ENCODE measurements around the gene PRG3. TPM values are rescaled to one million over a fixed set of nuclear protein-coding genes. Genes with fewer than 3 reads are reported as not detected.

The PRG3 gene
- total and polyA plus RNA-seq, 2 of the 4 experiments (the other 2 are of a cell fraction): not detected

DNA sequence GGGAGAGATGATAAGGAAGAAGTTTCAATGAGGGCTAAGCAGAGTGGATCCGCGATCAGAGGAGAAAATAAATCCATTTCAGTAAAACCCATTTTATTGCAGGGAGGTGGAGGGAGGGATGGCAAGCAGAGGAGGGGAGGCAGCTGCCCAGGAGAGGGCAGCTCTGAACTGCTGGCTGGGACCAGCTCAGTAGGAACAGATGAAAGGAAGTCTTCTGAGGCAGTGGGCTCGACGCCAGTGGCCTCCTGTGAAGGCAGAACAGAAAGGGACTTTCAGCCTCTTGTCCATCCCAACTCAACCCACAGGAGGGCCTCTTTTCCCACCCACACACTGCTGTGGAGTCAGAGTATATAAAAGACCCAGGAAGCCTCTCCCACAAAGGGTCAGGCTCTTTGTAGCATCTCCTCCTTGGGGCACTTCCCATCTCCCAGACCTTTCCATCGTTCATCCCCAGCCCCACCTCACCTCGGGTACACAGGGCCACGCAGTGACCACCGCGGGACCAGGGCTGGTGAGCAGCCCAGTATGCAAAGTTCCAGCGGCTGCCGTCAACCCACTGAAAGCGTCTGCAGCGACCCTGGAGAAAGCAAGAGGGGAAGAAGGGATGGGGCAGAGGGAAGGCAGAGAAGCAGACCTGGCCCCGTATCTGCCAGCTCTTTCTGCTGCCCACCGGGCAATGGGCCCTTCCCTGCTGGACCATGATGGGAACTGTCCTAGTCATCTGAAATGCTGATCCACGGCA lies 6.5 kb upstream of the PRG3 start:
- dilution Hi-C loops (cut with HindIII; ENCODE audit: low sequenced_read_pairs, unreplicated experiment) (no loop called here), intact Hi-C loops (cut with micrococcal nuclease) (no loop called here), in situ Hi-C loops (cut with MboI; ENCODE audit: low sequenced_read_pairs) (no loop called here)
- no peak overlapping the region for H2BK120ac ChIP-seq (ENCODE audit: low read depth, low read length)
- 47% methylated on average over 2 of the region's 16 CpGs; no CpG with 5 or more reads in 1 of the 2 experiments for WGBS, 2 experiments (ENCODE audit: extremely low coverage in 2 of 2, insufficient read length in 1 of 2)
- no peak overlapping the region for H3K4me3 ChIP-seq (ENCODE audit: insufficient read depth, low read depth, low read length)
- H3K56ac ChIP-seq (ENCODE audit: extremely low read depth, insufficient read depth, low read length): no peak overlapping the region
- no peak overlapping the region for H3K23ac ChIP-seq (ENCODE audit: low read depth, low read length)
- H2BK20ac ChIP-seq (ENCODE audit: low read depth, low read length): no peak overlapping the region
- H3K4me1 ChIP-seq (ENCODE audit: control insufficient read depth, insufficient read depth, low read length): no peaks in the 10 kb centered on the region
- no peak overlapping the region for H2BK5ac ChIP-seq (ENCODE audit: low read depth, low read length, poor library complexity, severe bottlenecking)
- H3K14ac ChIP-seq (replicated peaks; ENCODE audit: low read depth, low read length): no peak overlapping the region
- no peaks in the 10 kb centered on the region for H3K36me3 ChIP-seq (ENCODE audit: control insufficient read depth, insufficient read depth, low read length)
- H3K9me1 ChIP-seq (ENCODE audit: insufficient read depth, low read length): no peaks in the 10 kb centered on the region
- no peak overlapping the region for H4K91ac ChIP-seq (ENCODE audit: insufficient read depth, low read depth, low read length)
- no peak overlapping the region for H2AK5ac ChIP-seq (ENCODE audit: low read depth, low read length)
- no TSS peak for BruUV-seq (replicated peaks)
- no peak overlapping the region for H2AK9ac ChIP-seq (replicated peaks; ENCODE audit: low read depth, low read length, poor library complexity)
- H3K9ac ChIP-seq (ENCODE audit: low read depth, low read length): no peak overlapping the region
- H2AFZ ChIP-seq (replicated peaks; ENCODE audit: low read length, poor library complexity): no peak overlapping the region
- CTCF ChIA-PET: no interaction called here
- DNase-seq (no peak), ATAC-seq (ENCODE audit: low read depth) (no peak)
- no peaks in the 10 kb centered on the region for H4K20me1 ChIP-seq (ENCODE audit: insufficient read depth, low read length)
- no peak overlapping the region for H3K27ac ChIP-seq (ENCODE audit: insufficient read depth, low read length)
- TF ChIP-seq NFE2L2 (IDR thresholded peaks at IDR 0.05; ENCODE audit: low read depth, low read length) (no peak), MAZ (IDR thresholded peaks at IDR 0.05; ENCODE audit: borderline replicate concordance, low read depth, low read length) (no peak)
- H3K9me3 ChIP-seq (ENCODE audit: control insufficient read depth, insufficient read depth, low read length): no peaks in the 10 kb centered on the region
- H4K5ac ChIP-seq (ENCODE audit: low read depth, low read length): no peak overlapping the region
- peaks cover 33% of the 10 kb centered on the region for H3K27me3 ChIP-seq (ENCODE audit: control insufficient read depth, insufficient read depth, low read length)
- no peak overlapping the region for H3K18ac ChIP-seq (ENCODE audit: low read depth, low read length)
- POLR2A ChIA-PET (ENCODE audit: unreplicated experiment): no interaction called here
- H3K79me1 ChIP-seq (ENCODE audit: low read depth in 1 of 2, low read length in 2 of 2): no peaks in the 10 kb centered on the region
- no peak overlapping the region for H4K8ac ChIP-seq (ENCODE audit: low read depth in 2 of 2, low read length in 2 of 2)
- no peak overlapping the region for H3K4me2 ChIP-seq (ENCODE audit: low read depth, low read length)
- H2BK15ac ChIP-seq (ENCODE audit: low read depth, low read length): no peak overlapping the region
- H3K4ac ChIP-seq (ENCODE audit: low read depth, low read length): no peak overlapping the region

Measured in IMR-90 (cell line).